GM21825 (cell line): ENCODE measurements around the gene PGPEP1.
"Not testable (repeated sequence)": the region's sequence is repeated elsewhere in the genome, so short reads cannot be mapped to it uniquely, and the experiment has no call there.

Source experiments
- ATAC-seq: cut with Tn5 transposase; IDR thresholded peaks from one replicate; pipeline ENCODE4 v1.9.1; 2021; ENCODE audit warnings: mild to moderate bottlenecking, moderate library complexity; ENCODE audit not compliant: unreplicated experiment

The PGPEP1 gene

DNA sequence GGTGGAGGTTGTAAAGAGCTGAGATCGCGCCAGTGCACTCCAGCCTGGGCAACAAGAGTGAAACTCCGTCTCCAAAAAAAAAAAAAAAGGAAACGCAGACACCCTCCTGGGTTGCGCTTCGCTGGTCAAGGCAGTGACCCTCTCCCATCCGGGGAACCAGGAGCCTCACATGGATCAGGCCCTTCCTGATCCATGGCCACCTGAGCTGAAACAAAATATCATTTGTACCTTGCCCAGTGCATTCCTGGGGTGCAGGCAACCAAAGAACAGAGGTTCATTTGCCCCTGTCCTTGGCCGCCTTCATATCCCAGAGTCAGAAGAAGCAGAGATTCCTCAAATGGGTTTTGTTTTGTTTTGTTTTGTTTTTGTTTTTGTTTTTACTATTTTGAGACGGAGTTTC is 9.5 kb upstream of the PGPEP1 start:
- no peak for ATAC-seq

DNA sequence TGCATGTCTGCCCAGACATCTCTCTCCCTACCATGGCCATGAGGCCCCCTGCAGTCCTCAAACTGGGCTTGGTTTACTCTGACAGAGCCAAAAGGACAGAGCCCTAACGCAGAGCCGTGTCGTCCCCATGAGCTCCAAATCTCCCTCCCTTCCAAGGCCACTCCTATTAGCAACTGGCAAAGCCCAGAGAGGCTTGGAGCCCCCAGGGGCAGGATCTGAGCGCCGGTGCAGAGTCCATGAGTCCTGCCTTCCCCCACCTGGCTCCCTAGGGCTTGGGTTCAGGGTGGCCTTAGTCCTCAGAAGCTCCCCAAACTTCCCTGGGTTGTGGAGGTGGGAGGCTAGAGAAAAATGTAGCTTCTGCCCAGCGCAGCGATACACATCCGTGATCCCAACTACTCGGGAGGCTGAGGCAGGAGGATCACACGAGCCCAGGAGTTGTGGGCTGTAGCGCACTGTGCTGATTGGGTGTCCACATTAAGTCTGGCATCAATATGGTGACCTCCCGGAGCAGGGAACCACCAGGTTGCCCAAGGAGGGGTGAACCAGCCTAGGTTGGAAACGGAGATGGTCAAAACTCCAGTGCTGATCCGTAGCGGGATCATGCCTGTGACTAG is 7.4 kb upstream of the PGPEP1 start:
- ATAC-seq, result no peak

DNA sequence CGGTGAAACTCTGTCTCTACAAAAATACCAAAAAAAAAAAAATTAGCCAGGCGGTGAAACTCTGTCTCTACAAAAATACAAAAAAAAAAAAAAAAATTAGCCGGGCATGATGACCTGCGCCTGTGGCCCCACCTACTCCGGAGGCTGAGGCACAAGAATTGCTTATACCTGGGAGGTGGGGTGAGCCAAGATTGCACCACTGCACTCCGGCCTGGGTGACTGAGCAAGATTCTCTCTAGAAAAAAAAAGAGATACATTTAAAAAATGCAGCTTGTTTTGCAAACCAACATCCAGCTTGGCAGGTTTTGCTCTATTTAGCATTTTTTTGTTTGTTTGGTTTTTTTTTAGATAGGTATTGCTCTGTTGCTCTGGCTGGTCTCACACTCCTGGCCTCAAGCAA is 6.7 kb upstream of the PGPEP1 start:
- no peak for ATAC-seq

DNA sequence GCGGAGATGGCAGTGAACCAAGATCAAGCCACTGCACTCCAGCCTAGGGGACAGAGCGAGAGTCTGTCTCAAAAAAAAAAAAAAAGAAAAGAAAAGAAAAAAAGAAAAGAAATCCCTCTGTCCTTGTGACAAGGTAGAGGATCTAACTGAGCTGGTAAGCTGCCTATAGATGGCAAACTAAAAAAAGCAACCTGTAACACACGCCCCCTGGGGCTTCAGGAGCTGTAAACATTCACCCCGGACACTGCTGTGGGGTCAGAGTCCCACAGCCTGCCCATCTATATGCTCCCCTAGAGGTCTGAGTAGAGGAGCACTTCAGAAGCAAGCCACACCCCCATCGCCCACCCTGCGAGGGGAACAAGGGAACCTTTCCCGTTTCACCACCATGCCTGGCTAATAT is 4.3 kb upstream of the PGPEP1 start:
- ATAC-seq, result no peak

DNA sequence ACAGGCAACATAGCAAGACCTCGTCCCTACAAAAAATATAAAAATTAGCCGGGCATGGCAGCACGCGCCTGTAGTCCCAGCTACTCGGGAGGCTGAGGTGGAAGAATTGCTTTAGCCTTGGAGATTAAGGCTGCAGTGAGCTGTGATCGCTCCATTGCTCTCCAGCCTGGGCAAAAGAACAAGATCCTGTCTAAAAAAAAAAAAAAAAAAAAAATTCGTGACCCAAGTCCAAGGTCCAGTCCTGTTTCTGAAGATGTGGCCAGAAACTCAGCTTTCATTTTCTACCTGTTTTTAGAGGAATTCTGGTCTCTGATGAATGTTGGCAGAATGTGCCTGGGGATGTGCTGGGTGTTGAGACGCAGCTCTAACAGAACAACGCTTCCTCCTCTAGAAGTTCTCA is 1.9 kb upstream of the PGPEP1 start:
- ATAC-seq, result no peak

DNA sequence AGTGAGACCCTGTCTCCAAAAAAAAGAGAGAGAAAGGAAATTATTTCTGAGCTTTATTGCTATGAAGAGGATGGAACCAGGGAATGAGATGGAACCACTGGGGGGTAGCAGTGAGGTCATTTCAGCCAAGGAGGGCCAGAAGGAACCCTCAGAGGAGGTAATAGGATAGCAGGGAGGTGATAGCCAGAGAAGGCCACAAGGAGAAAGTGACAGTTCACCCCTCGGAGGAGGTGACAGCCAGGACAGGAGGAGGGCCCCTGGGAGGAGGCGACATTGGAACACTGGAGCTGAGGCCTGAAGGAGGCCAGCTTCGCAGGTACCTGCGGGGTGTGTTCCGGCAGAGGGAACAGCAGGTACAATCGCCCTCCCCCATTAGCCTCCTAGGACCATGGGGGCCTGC is 675 bp upstream of the PGPEP1 start:
- ATAC-seq, result no peak

DNA sequence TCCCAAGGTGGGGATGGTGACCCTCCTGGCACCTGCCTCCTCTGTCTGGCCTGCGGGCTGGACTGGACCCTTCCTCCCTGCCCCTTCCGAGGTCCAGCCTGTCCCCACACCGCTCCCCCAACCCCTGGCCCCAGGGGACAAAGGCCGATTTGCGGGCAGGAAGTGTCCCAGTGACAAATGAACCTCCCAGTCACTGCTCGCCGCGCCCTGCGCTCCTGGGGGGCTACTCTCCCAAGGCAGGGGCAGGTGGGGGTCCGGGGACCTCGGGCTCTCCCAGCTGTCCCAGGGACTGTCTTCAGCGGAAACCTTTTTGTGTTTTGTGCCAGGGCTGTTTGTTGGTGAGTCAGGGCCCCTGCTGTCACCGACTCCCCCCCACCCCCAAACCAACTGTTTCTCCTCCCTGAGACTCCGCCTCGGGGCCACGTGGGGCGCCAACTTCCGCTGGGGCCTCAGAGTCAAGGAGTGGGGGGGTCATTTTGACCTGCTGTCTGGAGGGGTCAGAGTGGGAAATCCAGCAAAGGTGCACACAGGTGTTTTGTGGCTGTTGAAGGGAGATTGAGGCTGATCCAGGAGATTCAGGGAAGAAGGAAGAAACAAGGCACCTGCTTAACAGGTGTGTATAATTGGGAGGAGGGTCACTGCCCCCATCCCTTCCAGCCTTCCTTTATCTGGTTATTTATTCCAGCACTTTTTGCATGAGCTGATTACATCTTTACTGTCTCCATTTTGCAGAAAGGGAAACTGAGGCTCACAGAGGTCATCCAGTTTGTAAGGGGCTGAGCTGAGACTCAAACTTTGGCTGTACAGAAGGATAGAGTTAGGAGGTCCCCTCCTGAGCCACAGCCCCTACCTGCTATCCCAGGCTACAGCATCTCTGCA is 831 bp downstream of the PGPEP1 start:
- ATAC-seq, result no peak

DNA sequence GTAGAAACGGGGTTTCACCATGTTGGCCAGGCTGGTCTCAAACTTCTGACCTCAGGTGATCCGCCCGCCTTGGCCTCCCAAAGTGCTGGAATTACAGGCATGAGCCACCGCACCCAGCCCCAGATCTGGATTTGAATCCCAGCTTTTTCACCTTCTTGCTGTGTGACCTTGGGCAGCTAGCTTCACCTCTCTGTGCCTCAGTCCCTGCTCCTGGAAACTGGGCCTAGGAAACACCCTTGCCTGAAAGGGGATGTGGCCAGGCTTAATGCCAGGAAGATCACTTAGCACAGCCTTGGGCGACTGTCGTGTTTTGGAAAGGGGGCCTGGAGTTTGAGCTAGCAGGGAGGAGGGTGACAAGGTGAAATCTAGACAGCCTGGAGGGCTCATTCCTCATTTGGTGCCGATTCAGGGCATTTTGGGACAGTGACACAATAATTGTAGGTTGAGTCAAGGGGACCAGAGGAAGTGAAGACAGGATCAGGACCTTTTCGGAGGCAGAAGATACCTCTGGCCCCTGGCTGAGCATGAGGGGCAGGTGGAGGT is 1.8 kb downstream of the PGPEP1 start:
- no peak for ATAC-seq

DNA sequence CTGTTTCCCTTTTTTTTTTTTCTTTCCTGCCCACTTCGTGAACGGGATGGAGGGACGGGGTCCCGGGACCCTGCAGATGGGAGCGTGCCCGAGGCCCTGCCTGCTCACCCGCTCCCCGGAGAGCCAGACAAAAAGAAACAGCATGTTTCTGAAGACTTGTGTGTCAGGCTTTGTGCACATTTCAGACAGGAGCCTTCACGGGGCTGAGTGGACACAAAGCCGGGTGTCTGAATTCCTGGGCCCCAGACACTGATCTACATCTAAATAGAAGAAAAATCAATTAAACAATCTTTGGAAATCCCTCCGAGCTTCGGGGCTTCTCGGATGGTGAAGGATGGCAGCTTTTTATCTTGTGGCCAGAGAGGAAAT is 4.2 kb downstream of the PGPEP1 start:
- ATAC-seq, result no peak

DNA sequence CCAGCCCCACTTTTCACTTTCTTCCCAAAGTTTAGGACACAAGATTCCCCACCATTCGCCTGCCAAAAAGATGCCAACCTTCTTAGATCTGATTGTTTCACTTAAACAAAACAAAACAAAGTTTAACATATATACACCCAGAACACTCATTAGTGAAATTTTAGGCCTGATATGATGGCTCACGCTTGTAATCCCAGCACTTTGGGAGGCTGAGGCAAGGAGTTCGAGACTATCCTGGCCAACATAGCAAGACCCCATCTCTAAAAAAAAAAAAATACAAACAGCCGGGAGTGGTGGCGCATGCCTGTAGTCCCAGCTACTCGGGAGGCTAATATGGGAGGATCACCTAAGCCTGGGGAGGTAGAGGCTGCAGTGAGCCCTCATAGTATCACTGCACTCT is 4.9 kb downstream of the PGPEP1 start:
- no peak for ATAC-seq

DNA sequence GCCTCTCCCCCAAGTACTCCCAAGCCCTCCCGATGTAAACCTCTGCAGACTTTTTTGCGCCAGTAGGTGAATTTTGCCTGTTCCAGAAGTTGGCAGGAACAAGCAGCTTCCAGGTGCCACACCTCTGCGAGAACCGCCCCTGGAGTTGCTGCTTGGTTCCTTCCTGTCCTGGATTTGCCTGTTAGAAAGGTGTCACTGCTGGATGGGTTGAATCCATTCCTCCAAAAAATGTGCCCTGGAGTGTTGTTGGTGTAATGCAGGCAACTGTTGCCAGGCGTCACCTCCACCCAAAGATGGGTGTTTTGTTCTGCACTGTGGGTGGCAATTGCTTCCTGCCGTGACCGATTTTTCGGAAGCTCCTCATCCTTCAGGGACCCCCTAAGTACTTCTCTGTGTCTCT is 5.7 kb downstream of the PGPEP1 start:
- ATAC-seq, result no peak

DNA sequence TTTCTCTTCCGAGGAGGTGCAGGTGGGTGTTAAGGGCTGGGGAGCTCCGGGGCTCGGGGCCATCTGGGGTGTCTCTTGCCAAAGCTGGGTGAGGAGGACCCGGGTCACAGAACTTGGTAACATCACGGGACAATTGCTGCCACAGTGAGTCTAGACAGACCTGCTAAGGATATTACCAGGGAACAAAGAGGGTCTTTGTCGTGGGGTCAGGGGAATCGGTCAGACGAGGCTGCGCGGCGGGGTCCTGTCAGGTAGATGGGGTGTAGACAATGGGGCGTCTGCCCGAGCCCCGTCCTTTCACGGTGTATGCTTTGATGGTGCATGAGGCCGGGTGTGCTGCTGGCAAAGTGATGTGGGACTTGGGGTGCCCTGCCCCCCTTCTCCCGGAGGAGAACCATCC is 7.8 kb downstream of the PGPEP1 start:
- no peak for ATAC-seq

DNA sequence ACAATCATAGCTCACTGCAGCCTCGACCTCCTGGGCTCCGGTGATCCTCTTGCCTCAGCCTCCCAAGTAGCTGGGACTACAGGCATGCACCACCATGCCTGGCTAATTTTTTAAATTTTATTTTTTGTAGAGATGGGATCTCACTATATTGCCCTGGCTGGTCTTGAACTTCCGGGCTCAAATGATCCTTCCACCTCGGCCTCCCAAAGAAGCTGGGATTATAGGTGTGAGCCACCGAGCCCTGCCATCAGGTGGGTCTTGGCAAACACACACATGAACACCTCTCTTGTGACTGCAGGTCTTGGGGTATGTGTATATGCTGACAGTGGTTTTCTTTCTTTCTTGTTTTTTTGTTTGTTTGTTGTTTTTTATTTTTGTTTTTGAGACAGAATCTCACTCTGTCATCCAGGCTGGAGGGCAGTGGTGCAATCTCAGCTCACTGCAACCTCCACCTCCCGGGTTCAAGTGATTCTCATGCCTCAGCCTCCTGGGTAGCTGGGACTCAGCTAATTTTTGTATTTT is 8.5 kb downstream of the PGPEP1 start:
- not testable (repeated sequence) for ATAC-seq

DNA sequence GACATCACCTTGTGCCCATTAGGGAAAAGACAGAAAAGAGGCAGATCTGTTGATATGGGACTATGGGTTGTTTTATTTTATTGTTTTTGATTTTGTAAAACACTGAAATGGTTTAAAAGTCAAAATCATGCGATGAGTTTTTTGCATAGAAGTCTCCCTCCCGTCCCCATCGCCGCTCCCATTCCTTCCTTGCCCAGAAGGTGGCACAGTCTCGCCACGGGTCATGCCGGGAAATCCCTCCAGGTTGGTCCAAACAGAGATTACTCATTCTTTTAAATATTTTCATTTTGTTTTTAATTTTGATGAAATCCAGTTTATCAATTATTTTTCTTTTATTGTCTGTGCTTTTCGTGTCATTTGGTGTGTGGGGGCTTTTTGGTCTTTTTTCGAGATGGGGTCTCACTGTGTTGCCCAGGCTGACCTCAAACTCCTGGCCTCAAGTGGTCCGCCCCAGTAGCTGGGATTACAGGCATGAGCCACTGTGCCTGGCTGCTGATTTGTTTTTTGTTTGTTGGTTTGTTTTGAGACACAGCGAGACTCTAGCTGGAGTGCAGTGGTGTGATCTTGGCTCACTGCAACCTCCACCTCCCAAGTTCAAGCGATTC is 9.2 kb downstream of the PGPEP1 start:
- no peak for ATAC-seq

DNA sequence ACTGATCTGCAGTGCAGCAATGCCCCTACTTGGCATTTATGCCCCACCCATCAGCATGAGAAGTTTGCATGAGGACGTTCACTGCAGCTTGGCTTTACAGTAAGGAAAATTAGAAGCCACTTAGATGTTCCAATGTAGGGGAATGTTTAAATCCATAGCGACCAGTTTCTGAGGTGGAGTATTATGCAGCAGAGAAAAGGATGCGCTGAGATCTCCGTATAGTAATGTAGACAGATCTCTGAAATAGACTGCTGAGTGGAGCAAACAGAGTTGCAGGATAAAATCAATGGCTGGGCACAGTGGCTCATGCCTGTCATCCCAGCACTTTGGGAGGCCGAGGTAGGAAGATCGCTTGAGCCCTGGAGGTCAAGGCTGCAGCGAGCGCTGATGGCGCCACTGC is 10.1 kb downstream of the PGPEP1 start:
- ATAC-seq, result no peak

DNA sequence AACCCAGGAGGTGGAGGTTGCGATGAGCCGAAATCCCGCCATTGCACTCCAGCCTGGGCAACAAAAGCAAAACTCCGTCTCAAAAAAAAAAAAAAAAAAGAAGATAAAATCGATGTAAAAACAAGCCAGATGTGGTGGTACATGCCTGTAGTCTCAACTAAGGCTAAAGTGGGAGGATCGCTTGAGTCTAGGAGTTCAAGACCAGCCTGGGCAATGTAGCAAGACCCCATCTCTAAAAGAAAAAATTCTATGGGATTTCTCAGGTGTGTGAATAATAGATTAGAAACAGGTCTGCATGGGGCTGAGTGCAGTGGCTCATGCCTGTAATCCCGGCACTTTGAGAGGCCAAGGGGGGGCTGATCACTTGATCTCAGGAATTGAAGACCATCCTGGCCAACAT is 11.1 kb downstream of the PGPEP1 start:
- no peak for ATAC-seq

DNA sequence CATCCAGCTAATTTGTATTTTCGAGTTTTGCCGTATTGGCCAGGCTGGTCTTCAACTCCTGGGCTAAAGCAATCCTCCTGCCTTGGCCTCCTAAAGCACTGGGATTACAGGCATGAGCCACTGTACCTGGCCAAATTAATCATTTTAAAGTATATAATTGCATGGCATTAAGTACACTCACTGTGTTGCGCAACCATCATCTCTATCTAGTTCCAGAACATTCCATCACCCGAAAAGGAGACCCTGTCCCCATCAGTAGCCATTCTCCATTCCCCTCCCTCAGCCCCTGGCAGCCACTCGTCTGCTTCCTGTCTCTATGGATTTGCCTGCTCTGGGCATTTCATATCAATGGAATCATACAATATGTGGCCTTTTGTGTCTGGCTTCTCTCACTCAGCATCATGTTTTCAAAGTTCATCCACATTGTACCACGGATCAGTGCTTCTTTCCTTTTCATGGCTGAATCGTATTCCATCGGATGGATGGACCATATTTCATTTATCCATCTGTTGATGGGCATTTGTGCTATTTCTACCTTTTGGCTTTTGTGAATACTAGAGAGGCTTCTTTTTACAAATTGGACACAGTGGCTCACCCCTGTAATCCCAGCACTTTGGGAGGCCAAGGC is 13.1 kb downstream of the PGPEP1 start:
- ATAC-seq, result no peak

DNA sequence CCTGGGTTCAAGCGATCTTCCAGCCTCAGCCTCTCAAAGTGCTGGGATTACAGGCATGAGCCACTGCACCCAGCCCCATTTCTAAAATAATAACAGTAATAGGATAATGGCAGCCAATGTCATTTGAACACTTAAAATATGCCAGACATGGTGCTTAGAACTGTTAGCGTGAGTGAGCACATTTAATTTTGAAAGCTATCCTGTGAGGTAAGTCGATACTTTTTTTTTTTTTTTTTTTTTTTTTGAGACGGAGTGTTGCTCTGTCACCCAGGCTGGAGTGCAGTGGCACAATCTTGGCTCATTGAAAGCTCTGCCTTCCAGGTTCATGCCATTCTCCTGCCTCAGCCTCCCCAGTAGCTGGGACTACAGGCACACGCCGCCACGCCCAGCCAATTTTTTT is 14.3 kb downstream of the PGPEP1 start:
- ATAC-seq, result not testable (repeated sequence)

DNA sequence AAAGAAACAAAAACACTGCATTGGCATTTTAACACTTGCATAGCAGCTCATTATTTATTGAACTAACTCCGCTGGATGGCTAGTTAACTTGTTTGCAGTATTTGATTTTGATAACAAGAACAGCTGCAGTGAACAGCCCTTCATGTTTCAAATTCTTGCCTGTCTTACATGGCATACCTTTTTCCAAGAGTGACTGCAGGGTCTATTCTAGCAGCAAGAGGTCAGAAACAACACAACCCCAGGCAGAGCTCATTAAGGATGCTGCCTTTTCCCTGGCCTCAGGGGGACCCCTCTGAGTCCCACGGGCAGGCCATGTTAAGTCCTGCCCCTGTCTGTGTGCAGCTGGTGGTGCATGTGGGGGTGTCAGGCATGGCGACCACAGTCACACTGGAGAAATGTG is 16.6 kb downstream of the PGPEP1 start:
- no peak for ATAC-seq

DNA sequence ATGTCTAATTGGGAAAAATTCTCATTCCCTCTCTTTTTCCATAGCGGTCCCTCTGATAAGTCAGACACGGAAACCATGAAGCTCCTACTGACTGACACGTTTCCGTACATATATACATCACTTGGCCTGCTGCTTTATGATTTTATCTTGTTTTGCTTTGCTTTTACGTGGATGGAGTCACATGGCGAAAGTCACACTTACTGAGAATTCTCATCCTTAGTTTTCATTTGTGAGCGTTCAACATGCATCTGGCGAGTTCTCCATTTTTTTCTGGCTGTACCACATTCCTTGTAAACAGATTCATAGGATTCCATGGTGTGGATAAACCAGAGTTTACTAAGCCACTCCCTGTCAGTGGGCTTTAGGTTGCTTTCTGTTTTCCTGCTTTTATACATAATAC is 21.2 kb downstream of the PGPEP1 start:
- no peak for ATAC-seq

DNA sequence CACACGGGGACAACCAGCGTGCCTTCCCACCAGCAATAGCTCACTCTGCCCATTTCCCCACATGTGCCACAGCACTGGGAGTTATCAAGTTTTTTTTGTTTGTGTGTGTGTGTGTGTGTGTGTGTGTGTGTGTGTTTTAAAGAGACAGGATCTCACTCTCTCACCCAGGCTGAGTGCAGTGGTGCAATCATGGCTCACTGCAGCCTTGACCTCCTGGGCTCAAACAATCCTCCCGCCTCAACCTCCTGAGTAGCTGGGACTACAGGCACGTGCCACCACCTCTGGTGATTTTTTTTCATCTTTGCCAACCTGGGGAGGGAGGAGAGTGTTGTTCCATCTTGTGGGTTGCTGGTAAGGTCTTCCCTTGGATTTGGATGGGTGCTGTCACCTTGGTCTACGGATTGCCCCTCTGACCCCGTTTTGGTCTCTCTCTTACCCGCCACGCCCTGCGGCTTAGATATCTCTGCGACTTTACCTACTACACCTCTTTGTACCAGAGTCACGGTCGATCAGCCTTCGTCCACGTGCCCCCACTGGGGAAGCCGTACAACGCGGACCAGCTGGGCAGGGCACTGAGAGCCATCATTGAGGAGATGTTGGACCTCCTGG is 22.6 kb downstream of the PGPEP1 start:
- ATAC-seq, result no peak
